GM13977 (cell line): ENCODE measurements around the gene MTUS2.

Source experiments
- DNase-seq: peaks from one replicate; pipeline ENCODE4 v3.0.0; 2012; ENCODE audit warnings: low spot score
- CTCF ChIP-seq: IDR thresholded peaks from 2 replicates; pipeline ENCODE4 v1.5.1; 2012; ENCODE audit warnings: mild to moderate bottlenecking, control low read depth; ENCODE audit not compliant: insufficient read depth; ENCODE audit errors: extremely low read depth, missing control alignments
- in situ Hi-C: fragments of 300-500 bp; cut with MboI; formaldehyde crosslinking; loops from one replicate; pipeline ENCODE4 v1.12.0; 2022; ENCODE audit warnings: low sequenced_read_pairs, low pct_unique_long_range_greater_than_20kb, mixed read lengths, inconsistent platforms; ENCODE audit not compliant: unreplicated experiment

Gene MTUS2

GRCh38 chr13:29502391-29503008 is 682.4 kb downstream of the MTUS2 start:
- no peak for DNase-seq

GRCh38 chr13:29503041-29503837 is 683.1 kb downstream of the MTUS2 start:
- no peak for DNase-seq
- in situ Hi-C loops = loop anchor here (10.0 to 25.0 kb wide), 2 partner anchors 202 to 609 kb away; no protein-coding TSS in a partner anchor
- no peak for TF ChIP-seq CTCF

More at GRCh38 chr13:29502391-29503008, 682.4 kb downstream of the MTUS2 start:
- no peak for TF ChIP-seq CTCF
- in situ Hi-C loops = loop anchor here (10.0 to 25.0 kb wide), 2 partner anchors 202 to 610 kb away; no protein-coding TSS in a partner anchor

- in situ Hi-C loops = loop anchor here (10.0 to 25.0 kb wide), 2 partner anchors 200 to 608 kb away; no protein-coding TSS in a partner anchor
Measured at GRCh38 chr13:29504691-29505090, 684.6 kb downstream of the MTUS2 start.

GRCh38 chr13:29505511-29505910 is 685.4 kb downstream of the MTUS2 start:
- in situ Hi-C loops = loop anchor here (10.0 to 25.0 kb wide), 2 partner anchors 199 to 607 kb away; no protein-coding TSS in a partner anchor
- no peak for DNase-seq
- no peak for TF ChIP-seq CTCF

More at GRCh38 chr13:29504691-29505090, 684.6 kb downstream of the MTUS2 start:
- no peak for TF ChIP-seq CTCF
- no peak for DNase-seq

- no peak for DNase-seq
- in situ Hi-C loops = loop anchor here (10.0 to 25.0 kb wide), 2 partner anchors 199 to 606 kb away; no protein-coding TSS in a partner anchor
- TF ChIP-seq CTCF = no peak
Measured at GRCh38 chr13:29505950-29506349, 685.8 kb downstream of the MTUS2 start.

GRCh38 chr13:29507356-29507755 is 687.2 kb downstream of the MTUS2 start:
- TF ChIP-seq CTCF = no peak
- in situ Hi-C loops = loop anchor here (10.0 to 25.0 kb wide), 2 partner anchors 197 to 605 kb away; no protein-coding TSS in a partner anchor
- no peak for DNase-seq
